ENCODE results near the gene MUSK.
"Not testable (repeated sequence)": the region's sequence is repeated elsewhere in the genome, so short reads cannot be mapped to it uniquely, and the experiment has no call there.

Gene MUSK

DNA sequence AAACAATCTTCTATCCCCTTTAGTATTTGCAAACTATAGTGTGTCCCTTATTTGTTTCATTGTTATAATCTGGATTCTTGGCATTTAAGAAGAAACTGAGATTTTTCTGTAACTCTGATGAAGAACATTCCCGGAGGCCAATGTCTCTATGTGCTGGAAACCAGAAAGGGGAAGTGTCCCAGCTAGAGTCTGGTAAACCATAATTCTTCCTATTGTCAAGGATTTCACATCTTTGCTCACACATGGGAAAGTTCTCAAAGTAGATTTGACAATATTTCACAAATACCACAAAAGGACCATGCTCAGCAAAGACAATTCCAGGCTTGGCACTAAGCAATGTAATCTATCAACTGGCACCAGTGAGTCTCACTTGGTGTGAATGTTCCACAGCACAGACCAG, 146.8 kb downstream of the MUSK start:
- no peak for DNase-seq

DNA sequence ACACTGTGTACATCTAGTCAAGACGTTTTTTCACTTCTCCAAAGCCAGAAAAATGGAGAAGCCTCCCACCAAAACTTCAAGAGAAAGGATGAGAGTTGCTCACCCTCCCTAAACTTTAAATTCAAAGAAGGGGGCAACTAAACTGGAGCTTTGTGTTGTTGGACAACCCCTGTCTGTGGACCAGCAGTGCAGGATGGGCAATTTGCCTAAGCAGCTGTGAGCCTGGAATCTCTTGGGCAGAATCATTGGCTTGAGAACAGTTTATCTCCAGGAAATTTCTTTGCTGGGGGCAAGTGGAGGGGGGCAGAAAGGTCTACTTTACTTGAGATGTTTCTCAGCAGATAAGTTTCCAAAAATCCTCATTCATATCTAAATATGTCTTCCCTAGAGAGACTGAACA, 151.8 kb downstream of the MUSK start:
- DNase-seq: no peak

- no peak for DNase-seq
Measured at GRCh38 chr9:110821064-110821463, 152.5 kb downstream of the MUSK start.

DNA sequence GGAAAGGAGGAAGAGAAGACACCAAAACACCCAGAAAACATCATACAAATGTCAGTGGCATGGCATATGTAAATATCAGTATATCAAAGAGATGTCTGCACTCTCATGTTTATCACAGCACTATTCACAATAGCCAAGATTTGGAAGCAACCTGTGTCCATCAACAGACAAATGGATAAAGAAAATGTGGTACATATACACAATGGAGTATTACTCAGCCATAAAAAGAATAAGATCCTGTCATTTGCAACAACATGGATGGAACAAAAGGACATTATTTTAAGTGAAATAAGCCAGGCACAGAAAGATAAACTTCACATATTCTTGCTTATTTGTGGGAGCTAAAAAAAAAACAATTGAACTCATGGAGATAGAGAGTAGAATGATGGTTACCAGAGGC, 156.5 kb downstream of the MUSK start:
- not testable (repeated sequence) for DNase-seq

DNA sequence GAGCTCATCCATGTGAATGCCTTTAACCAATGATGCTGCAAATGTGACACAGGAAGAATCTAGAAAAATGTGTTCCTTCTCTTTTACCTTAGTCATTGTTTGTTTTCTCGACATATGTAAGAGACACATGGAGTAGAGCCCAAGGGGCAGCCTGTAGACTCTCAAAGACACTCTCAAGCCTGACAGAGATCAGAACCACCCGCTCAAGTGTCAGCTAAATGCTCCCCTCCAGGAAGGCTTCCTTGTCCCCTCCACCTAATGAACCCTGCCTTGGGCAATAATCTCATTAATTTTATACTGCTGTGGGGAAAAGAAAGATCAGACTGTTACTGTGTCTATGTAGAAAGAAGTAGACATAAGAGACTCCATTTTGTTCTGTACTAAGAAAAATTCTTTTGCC, 157.4 kb downstream of the MUSK start:
- DNase-seq: no peak

GRCh38 chr9:110826400-110826799, 157.8 kb downstream of the MUSK start:
- DNase-seq: not testable (repeated sequence)

GRCh38 chr9:110828264-110828663, 159.7 kb downstream of the MUSK start:
- DNase-seq: no peak

DNA sequence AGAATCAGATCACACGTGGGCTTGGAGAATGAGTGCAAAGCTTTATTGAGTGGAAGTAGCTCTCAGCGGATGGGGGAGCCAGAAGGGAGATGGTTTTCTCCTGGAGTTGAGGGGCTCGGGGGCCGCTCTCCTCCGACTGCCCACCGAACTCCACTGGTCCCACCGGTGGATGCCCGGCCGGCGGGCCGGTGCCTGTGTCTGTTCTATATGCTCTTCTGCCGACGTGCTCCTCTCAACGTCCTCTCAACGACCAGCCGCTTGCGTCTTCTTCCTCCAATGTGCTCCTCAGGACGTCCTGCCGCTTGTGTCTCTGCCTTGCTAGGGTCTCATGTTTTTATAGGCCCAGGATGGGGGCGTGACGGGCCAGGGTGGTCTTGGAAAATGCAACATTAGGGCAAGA, 161.9 kb downstream of the MUSK start:
- no peak for DNase-seq

DNA sequence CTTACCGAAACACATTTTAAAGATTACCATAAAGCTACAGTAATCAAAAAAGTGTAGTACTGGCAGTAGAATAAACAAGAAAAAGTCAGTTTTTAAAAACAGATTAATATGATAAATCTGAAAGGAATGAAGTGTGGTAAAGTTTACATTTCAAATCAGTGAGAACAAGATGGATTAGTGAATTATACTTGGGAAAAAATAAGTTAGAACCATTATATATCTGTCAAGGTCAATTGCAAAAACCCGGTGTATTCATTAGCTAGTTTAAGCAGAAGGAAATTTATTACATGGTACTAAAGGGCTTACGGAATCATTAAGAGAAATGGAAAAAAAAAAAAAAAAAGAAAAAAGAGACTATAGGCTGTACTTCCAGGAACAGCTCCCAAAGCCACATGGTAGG, 164.3 kb downstream of the MUSK start:
- no peak for DNase-seq

GRCh38 chr9:110835404-110835803, 166.8 kb downstream of the MUSK start:
- DNase-seq: no peak

DNA sequence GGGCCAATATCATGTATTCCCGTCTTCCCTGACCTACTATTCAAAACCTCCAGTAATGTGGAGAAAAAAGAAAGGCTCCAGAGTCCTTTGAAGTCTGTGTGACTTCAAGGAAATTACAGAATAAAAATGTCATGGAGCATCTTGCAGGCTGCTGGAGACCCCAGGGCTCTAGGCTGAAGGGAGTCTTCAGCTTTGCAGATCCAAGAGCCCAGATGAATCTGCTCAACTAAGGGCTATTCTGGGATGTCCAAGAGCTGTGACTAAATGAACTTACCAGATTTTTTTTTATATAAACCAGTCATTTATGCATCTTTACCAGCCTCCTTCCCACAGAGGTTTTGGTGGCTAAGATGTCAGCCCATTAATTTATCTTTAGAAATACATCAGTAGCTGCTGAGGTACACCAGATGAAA, 167.3 kb downstream of the MUSK start:
- no peak for DNase-seq

DNA sequence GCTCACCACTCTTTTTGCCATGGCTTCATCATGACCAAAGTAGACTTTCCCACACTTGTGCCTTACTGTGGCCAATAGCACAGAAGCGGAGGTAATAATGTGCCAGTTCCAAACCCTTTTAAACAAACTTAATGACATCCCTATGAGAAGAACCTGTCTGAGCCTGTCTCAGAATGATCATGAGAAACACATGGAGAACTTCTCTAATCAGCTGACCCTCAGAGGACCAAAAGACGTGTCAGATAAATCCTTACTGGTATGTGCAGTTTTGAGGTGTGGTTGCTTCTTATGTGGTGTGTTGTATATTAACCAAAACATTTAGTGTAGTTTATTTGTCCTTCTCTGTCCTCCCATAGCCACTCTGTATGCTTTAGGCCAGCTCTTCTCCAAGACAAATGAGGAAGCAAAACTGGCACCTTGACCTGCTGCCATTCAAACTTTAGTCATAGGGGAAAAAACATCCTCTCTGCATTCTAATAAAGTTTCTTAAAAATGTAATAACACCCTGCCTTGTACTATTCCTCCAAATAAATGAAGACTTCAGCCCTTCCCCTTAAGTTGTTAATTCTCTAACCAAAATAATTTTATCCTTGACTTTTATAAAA, 168.9 kb downstream of the MUSK start:
- DNase-seq: no peak

DNA sequence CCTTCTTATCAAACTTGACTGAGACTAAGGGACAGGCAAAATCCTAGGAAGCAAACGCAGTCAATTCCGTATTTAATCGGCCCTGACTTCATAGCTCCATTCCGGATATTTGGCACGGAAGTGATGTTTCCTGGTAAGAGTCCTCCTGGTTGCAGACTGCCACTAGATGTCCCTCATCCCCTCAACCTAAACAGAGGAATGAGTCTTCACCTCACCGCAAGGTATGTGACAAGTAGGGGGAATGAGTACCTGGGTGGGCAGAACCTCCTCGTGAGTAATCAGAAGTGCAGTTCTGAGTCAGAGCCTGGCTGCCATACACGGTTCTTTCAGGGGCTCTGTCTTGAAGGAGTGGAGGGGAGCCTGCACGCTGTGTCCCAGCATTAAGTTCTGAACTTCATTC, 173.6 kb downstream of the MUSK start:
- no peak for DNase-seq

GRCh38 chr9:110842986-110843385, 174.4 kb downstream of the MUSK start:
- no peak for DNase-seq

- DNase-seq: no peak
Measured at GRCh38 chr9:110844121-110844520, 175.5 kb downstream of the MUSK start.

DNA sequence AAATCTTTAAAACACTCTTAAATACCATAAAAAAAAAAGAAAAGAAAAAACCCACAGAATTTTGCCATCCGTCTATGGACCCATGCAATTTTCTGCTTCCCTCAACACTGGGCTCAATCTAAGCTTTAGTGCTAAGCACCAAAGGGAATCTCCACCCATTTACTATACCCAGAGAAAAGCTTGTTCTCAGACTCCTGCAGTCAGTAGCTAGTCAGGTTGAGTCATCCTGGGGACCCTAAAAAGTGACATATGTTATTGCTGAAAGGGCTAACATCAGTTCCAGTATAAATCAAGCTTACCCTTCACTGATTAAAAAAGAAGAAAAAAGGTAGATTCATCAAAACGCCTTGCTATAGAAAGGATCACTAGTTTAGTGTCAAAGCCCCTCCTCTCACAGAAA, 177.6 kb downstream of the MUSK start:
- no peak for DNase-seq

DNA sequence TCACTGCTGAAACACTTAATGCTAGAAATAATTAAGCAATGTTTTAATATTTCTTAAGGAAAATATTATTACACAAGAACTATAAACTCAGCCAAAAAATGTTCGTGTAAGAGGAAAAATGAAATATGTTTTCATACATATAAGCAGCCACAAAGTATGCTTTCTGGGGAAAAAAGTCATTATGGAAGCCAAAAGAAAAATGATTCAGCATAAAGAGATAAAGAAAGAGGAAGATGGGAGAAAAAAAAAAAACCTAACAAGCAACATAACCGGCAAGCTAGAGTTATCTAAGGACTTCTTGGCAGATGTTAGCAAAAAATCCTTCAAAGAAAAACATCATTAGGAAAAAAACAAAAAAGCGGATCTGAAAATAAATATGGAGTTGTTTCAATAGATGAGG, 179.1 kb downstream of the MUSK start:
- no peak for DNase-seq

DNA sequence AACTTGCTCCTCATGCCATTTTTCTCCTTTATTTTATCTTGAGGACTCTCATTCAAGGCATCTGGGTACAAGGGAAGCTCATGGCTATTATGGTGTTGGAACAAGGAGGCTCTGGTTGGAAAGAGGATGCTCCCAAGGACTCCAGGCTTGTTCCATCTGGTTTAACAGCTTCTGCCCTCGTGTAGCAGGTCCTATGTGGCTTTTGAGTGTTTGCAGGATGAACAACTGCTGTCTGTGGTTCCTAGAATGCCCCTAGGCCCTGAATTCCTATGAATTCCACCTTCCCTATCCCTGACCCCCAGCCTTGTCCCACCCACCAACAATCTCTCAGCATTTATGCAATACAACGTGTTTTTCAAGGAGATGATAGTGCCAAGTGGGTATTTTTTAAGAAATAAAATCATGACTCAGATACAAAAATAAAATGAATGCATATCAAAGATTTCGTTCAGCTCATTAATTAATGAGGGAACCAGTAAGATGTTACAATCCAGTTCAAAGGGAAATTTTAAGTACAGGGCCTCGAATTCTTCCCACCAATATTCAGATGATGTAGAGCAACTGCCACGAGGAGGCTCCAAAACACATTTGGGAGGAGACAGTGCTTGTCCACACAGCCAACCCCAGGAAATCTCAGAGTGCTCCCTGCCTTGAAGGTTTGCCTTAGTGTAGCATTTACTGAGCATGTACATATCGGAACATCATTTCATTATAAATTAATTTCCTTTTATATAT, 182.0 kb downstream of the MUSK start:
- no peak for DNase-seq

Data from effector CD4-positive, alpha-beta T cell (primary cell).